ENCODE results near the gene DENND6B. TPM values are rescaled to one million over a fixed set of nuclear protein-coding genes. Genes with fewer than 3 reads are reported as not detected.
A peak's percentile ranks its signal among the peaks of the same experiment; 100 is the strongest.

Gene DENND6B
- total and polyA plus RNA-seq, 2 donors (not counting 1 experiment from before 2014, with no cell fraction given), result 2.8 to 10.3 TPM

DNA sequence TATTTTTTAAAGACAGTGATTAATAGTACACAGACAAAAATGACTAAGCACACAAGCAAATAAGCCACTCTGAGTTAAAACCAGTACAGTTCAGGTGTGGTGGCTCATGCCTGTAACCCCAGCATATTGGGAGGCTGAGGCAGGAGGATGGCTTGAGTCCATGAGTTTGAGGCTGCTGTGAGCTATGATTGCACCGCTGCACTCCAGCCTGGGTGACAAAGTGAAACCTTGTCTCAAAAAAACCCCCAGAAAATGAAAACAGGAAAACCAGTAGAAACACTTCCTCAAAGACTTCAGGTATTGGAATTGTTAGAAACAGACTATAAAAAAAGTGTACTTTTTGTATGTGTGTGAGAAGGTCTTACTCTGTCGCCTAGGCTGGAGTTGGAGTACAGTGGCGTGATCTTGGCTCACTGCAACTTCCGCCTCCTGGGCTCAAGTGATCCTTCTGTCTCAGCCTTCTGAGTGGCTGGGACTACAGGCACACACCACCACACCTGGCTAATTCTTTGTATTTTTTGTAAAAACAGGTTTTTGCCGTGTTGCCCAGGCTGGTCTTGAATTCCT is 49.4 kb upstream of the DENND6B start:
- Mint-ChIP-seq H3K4me3 (peak overlapping the region; percentile 65), H3K4me1 (peaks cover 19% of the 10 kb centered on the region), H3K27me3 (no peaks in the 10 kb centered on the region), H3K9me3 (ENCODE audit: insufficient read depth) (no peaks in the 10 kb centered on the region), H3K27ac (peak overlapping the region; percentile 85)
- CTCF ChIA-PET, result no interaction called here
- peaks cover 50% of the 10 kb centered on the region for H3K79me2 ChIP-seq (ENCODE audit: control insufficient read depth, insufficient read depth, low read length)
- H3K9me3 ChIP-seq (ENCODE audit: control extremely low read depth in 1 of 3, control insufficient read depth in 2 of 3, insufficient read depth in 1 of 3, low read length in 2 of 3), result peaks cover 0 to 3% (median 0%) of the 10 kb centered on the region in 3 donors
- H3K36me3 ChIP-seq (replicated peaks in 1 of 2; ENCODE audit: control extremely low read depth in 1 of 2, control insufficient read depth in 1 of 2, extremely low read depth in 1 of 2, insufficient read depth in 2 of 2, low read length in 1 of 2), result peaks cover 12 to 25% of the 10 kb centered on the region in 2 experiments
- peaks cover 16 to 21% of the 10 kb centered on the region in 2 donors for H3K4me1 ChIP-seq (ENCODE audit: control insufficient read depth in 2 of 2, insufficient read depth in 2 of 2, low read length in 2 of 2)
- H3K27me3 ChIP-seq (replicated peaks in 1 of 4; ENCODE audit: control extremely low read depth in 1 of 4, control insufficient read depth in 3 of 4, insufficient read depth in 4 of 4, low read length in 3 of 4), result no peaks in the 10 kb centered on the region
- no peak for TF ChIP-seq EZH2 (IDR thresholded peaks at IDR 0.05; ENCODE audit: borderline replicate concordance, insufficient read depth, low read depth, low read length, poor library complexity, severe bottlenecking)
- TF ChIP-seq, protein P1, sequence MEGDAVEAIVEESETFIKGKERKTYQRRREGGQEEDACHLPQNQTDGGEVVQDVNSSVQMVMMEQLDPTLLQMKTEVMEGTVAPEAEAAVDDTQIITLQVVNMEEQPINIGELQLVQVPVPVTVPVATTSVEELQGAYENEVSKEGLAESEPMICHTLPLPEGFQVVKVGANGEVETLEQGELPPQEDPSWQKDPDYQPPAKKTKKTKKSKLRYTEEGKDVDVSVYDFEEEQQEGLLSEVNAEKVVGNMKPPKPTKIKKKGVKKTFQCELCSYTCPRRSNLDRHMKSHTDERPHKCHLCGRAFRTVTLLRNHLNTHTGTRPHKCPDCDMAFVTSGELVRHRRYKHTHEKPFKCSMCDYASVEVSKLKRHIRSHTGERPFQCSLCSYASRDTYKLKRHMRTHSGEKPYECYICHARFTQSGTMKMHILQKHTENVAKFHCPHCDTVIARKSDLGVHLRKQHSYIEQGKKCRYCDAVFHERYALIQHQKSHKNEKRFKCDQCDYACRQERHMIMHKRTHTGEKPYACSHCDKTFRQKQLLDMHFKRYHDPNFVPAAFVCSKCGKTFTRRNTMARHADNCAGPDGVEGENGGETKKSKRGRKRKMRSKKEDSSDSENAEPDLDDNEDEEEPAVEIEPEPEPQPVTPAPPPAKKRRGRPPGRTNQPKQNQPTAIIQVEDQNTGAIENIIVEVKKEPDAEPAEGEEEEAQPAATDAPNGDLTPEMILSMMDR (IDR thresholded peaks at IDR 0.05), result no peak
- H3K4me2 ChIP-seq (replicated peaks; ENCODE audit: low read depth, low read length, poor library complexity, severe bottlenecking), result peak overlapping the region; percentile 56
- peak; percentile 56 for DNase-seq
- POLR2A ChIA-PET, result no interaction called here
- whole genome bisulfite sequencing (ENCODE audit: insufficient coverage), result 0% methylated on average over 1 of the region's 5 CpGs
- ATAC-seq (ENCODE audit: low read depth), result peak; percentile 36
- intact Hi-C loops (cut with micrococcal nuclease), result no loop called here
- H4K20me1 ChIP-seq (ENCODE audit: control insufficient read depth, insufficient read depth, low read length, poor library complexity, severe bottlenecking), result no peaks in the 10 kb centered on the region
- H3K27ac ChIP-seq (ENCODE audit: low read length in 2 of 2), result peak overlapping the region; percentile 27 to 60
- H3K9ac ChIP-seq (ENCODE audit: low read length), result no peak overlapping the region
- H3K4me3 ChIP-seq (ENCODE audit: control extremely low read depth in 1 of 5, extremely low read depth in 1 of 5, insufficient read depth in 1 of 5, low read depth in 2 of 5, low read length in 4 of 5), result peak overlapping the region in 2 of 5 experiments; percentile 8 to 11
- H2AFZ ChIP-seq (ENCODE audit: insufficient read depth, low read depth, low read length, poor library complexity, severe bottlenecking), result peak overlapping the region; percentile 5

DNA sequence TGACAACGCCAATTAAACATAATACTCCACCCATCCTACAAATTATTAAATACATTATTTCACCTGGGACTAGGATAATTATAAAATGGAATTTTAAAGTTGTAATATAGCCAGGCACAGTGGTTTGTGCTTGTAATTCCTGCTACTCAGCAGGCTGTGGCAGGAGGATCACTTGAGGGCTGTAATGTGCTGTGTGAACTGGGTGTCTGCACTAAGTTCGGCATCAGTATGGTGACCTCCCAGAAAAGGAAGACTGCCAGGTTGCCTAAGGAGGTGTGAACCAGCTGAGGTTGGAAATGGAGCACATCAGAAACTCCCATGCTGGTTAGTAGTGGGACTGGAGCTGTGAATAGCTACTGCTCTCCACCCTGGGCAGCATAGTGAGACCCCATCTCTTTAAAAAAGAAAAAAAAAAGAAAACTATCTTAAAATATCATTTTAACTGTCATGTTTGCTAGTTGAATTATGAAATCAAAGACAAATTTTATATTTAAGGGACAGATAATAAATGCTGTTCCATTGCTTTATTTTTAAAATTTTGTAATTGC is 44.4 kb upstream of the DENND6B start:
- H3K4me3 ChIP-seq (ENCODE audit: control extremely low read depth in 1 of 5, extremely low read depth in 1 of 5, insufficient read depth in 1 of 5, low read depth in 2 of 5, low read length in 4 of 5), result no peak overlapping the region
- ChIA-PET CTCF (interaction anchor here (0.7 kb wide), 1 partner anchor 37 kb away, joined by 4 read pairs; no protein-coding TSS in a partner anchor), POLR2A (no interaction called here)
- intact Hi-C loops (cut with micrococcal nuclease), result no loop called here
- peaks cover 19% of the 10 kb centered on the region for H4K20me1 ChIP-seq (ENCODE audit: control insufficient read depth, insufficient read depth, low read length, poor library complexity, severe bottlenecking)
- H3K36me3 ChIP-seq (replicated peaks in 1 of 2; ENCODE audit: control extremely low read depth in 1 of 2, control insufficient read depth in 1 of 2, extremely low read depth in 1 of 2, insufficient read depth in 2 of 2, low read length in 1 of 2), result peaks cover 12 to 24% of the 10 kb centered on the region in 2 experiments
- Mint-ChIP-seq H3K4me3 (no peak overlapping the region), H3K27me3 (no peaks in the 10 kb centered on the region), H3K4me1 (peaks cover 13% of the 10 kb centered on the region), H3K9me3 (ENCODE audit: insufficient read depth) (no peaks in the 10 kb centered on the region), H3K27ac (no peak overlapping the region)
- DNase-seq (no peak), ATAC-seq (ENCODE audit: low read depth) (no peak)
- no peak overlapping the region for H3K4me2 ChIP-seq (replicated peaks; ENCODE audit: low read depth, low read length, poor library complexity, severe bottlenecking)
- peaks cover 11% of the 10 kb centered on the region in 2 donors for H3K4me1 ChIP-seq (ENCODE audit: control insufficient read depth in 2 of 2, insufficient read depth in 2 of 2, low read length in 2 of 2)
- H3K27ac ChIP-seq (ENCODE audit: low read length in 2 of 2), result no peak overlapping the region
- H3K9me3 ChIP-seq (ENCODE audit: control extremely low read depth in 1 of 3, control insufficient read depth in 2 of 3, insufficient read depth in 1 of 3, low read length in 2 of 3), result peaks cover 0 to 3% (median 0%) of the 10 kb centered on the region in 3 donors
- no peak overlapping the region for H3K9ac ChIP-seq (ENCODE audit: low read length)
- H3K27me3 ChIP-seq (replicated peaks in 1 of 4; ENCODE audit: control extremely low read depth in 1 of 4, control insufficient read depth in 3 of 4, insufficient read depth in 4 of 4, low read length in 3 of 4), result no peaks in the 10 kb centered on the region
- 88% methylated on average over 1 of the region's 2 CpGs for WGBS (ENCODE audit: insufficient coverage)
- TF ChIP-seq EZH2 (IDR thresholded peaks at IDR 0.05; ENCODE audit: borderline replicate concordance, insufficient read depth, low read depth, low read length, poor library complexity, severe bottlenecking), result no peak
- TF ChIP-seq, protein P1 (IDR thresholded peaks at IDR 0.05), result no peak
- peaks cover 48% of the 10 kb centered on the region for H3K79me2 ChIP-seq (ENCODE audit: control insufficient read depth, insufficient read depth, low read length)
- no peak overlapping the region for H2AFZ ChIP-seq (ENCODE audit: insufficient read depth, low read depth, low read length, poor library complexity, severe bottlenecking)
